GM18870 (cell line): ENCODE data around the gene P2RY6.
"Not testable (repeated sequence)": the region's sequence is repeated elsewhere in the genome, so short reads cannot be mapped to it uniquely, and the experiment has no call there.

Experiments used
- ATAC-seq: cut with Tn5 transposase; IDR thresholded peaks from one replicate; pipeline ENCODE4 v1.9.1; 2021; ENCODE audit warnings: moderate library complexity; ENCODE audit not compliant: unreplicated experiment

P2RY6 gene

GRCh38 chr11:73259406-73260126 lies 12.6 kb upstream of the P2RY6 start:
- ATAC-seq, result no peak

- no peak for ATAC-seq
Observed at GRCh38 chr11:73260127-73260457, 12.0 kb upstream of the P2RY6 start.

DNA sequence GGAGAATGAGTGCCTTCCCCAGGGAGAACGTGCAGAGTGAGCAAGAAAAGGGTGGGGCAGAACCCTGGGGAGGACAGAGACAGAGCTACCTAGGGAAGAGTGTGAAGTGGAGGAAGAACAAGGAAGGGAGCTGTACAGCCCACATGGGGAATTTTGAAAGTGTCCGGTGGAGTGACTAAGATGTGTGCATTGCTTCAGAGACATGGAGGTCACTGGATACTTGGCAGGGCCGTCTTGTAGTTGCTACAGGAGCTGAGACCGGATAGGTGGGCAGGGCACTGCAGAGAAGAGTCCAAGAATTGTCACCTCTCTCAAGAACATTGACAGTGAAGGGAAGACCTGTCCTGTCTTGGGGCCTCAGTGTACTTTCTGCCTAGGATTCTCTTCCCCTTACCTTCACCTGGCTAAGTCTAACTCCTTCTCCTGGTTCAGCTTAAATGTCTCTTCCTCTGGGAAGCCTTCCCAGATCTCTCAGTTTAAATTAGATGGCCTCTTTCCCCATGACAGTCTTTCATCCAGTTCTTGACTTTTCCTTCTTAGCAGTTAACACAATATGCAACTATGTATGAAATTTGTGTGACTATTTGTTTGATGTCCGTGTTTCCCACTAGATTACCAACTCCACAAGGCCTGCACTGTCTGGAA lies 9.2 kb upstream of the P2RY6 start:
- no peak for ATAC-seq

DNA sequence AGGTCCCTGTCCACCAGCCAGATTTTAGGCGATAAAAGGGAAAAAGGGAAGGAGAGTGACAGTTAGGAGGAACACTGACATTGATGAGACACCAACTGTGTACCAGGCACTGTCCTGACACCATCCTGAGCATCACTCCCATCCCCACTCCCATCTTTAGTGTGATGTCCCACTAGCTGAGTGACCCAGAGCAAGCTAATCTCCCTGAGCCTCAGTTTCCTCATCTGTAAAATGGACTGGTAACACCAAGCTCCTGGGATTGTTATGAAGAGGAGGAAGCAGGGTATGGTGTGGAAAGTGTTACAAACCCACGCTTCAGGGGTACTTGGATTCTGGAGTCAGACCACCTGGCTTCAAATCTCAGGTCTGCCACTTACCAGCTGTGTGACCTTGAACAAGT lies 8.5 kb upstream of the P2RY6 start:
- ATAC-seq, result no peak

- no peak for ATAC-seq
Observed at GRCh38 chr11:73265278-73265810, 6.8 kb upstream of the P2RY6 start.

DNA sequence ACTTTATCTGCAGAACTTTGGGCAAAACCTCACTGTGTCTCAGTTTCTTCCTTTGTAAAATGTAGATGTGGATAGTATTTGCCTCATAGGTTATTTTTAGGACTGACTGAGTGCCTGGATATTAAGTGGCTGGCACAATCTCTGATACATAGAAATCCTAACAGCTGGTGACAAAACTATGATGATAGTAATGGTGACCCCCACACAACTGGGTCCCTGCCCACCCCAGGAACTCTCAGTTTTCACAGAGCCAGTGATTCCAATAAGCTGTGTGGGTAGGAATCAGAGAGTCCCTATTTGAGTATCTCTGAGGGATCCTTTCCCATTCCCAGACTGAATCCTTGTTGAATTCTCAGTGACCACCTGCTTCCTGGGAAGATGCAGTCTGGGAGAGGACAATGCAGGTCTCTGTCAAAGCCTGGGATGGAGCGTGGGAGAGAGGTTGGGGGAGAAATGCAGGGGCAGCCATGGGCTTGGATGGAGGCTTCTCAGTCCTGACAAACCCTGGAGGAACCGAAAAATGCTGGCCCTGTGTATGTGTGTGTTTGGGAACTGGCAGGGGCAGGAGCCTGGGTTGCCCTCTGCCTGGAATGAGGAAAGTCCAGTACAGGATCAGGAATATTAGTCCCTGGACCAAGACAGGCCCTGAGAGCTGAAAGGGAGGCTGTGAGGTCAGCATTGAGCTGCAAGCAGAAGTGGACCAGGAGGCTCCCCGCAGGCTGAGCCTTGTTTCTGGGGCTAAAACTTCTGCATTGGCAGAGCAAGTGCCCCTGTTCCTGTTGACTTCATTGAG lies 6.1 kb upstream of the P2RY6 start:
- no peak for ATAC-seq

DNA sequence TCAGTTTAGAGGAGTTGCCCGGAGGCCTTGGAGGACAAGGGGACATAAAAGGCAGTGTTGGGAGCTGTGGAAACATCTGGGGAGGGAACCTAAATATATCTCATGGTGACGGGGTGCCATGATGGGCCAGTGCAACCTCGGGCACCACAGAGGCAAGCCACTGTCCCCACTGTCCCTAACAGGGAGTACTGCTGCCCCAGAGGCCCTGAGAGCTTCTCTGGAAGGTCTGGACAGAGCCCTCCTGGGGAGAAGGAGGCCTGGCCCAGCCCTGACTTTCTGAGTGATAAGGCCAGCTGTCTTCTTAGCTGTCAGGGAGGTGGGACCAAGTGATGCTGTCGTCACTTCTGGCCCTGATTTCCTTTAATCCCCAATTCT lies 5.5 kb upstream of the P2RY6 start:
- no peak for ATAC-seq

DNA sequence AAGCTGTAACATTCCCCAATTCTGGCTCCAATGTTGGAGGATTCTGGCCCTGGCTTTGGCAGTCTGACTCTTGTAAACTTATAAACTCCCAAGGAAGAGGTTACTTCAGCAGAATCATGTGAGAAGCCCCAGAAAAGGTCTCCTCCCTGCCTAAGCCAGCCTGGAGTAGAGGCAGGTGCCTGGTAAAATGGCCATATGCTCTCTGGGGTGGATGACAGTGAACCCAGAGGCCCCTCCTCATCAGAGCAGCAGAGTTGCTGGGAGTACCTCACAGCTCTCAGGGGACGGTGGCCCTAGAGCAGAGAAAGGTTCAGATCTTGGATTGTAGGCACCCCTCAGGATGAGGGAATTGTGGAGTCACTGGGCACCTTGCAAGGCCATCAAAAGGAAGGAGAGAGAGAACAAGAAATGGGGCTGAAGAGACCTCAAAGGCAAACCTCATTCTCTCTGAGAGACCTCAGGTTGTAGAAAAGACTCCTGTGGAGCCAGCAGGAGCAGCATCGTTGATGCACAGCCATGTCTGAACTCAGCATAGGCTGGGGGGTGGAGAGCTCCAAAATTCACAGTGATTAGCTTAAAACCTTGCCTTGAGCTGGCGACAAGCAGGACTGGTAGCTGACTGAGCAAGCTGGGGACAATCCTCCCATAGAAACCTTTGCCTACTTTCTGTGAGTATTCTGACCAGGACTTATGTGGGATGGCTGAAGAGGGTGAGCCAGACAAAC lies 4.9 kb upstream of the P2RY6 start:
- no peak for ATAC-seq

DNA sequence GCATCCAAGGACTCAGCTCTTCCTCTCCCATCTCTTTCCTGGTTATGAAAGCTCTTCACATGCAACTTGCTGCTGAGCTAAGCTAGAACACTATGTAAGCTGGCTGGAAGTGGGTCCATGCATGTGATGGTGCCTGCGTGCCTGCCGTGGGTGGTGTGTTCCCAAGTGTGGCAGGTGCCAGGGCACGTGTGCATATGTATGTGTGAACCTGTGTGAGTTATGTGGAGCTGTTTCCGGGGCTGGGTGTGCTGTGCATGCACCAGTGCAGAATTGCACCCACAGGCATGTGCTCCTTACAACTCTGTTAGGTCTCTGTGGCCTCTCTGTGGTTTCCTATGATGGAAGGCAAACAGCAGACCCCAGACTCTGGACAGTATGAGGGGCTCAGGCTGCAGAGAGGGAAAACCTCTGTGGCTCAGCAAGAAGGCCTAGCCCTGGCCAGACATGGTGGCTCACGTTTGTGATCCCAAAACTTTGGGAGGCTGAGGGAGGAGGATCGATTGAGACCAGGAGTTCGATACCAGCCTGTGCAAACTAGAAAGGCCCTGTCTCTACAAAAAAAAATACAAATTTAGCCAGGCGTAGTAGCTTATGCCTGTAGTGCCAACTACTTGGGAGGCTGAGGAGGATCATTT lies 4.1 kb upstream of the P2RY6 start:
- no peak for ATAC-seq

GRCh38 chr11:73268671-73269271 lies 3.4 kb upstream of the P2RY6 start:
- no peak for ATAC-seq

DNA sequence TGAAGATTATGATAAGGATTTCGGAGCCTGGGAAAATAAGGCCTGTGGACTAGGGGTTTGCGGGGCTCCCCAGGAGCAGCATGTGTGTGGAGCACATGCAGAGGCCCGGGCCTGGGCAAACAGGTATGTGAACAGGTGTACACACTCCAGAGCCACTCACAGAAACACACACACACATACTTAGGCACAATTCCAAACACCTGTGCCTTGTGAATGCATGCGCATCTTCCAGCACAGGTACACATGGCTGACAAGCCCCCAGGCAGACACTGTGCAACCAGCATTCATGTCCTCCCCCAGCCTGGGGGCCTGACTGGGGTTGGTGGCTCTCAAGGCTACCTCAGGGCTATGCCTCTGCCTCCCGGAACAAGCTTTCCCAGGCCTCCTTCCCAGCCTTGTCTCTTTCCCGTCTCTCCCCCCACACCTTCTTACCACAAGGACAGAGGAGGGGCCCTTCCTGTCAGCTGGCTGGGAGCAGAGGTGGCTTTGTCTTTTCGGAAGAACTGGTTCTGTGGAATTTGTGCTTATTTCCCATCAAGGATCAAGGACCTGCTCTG lies 2.6 kb upstream of the P2RY6 start:
- ATAC-seq, result no peak

GRCh38 chr11:73270016-73270854 lies 1.9 kb upstream of the P2RY6 start:
- ATAC-seq, result no peak

GRCh38 chr11:73270855-73271477 lies 1.2 kb upstream of the P2RY6 start:
- no peak for ATAC-seq

GRCh38 chr11:73271478-73271865 lies 666 bp upstream of the P2RY6 start:
- ATAC-seq, result not testable (repeated sequence)

DNA sequence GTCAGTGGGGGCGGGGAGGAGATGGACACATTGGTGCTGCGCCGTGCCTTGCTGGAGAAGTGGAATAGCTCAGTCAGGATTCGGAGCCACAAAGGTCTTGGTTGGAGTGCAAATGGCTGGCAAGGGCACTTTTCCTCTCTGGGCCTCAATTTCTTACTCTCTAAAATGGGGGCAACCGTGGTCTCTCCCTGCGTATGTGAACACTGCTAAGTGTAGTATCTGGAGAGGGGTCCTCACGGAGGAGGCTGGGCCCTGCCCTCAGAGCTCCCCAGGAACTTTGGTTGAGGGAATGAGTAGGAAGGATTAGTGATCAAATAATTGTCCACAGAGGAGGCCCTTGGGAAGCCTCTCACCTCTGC lies 521 bp downstream of the P2RY6 start:
- no peak for ATAC-seq

DNA sequence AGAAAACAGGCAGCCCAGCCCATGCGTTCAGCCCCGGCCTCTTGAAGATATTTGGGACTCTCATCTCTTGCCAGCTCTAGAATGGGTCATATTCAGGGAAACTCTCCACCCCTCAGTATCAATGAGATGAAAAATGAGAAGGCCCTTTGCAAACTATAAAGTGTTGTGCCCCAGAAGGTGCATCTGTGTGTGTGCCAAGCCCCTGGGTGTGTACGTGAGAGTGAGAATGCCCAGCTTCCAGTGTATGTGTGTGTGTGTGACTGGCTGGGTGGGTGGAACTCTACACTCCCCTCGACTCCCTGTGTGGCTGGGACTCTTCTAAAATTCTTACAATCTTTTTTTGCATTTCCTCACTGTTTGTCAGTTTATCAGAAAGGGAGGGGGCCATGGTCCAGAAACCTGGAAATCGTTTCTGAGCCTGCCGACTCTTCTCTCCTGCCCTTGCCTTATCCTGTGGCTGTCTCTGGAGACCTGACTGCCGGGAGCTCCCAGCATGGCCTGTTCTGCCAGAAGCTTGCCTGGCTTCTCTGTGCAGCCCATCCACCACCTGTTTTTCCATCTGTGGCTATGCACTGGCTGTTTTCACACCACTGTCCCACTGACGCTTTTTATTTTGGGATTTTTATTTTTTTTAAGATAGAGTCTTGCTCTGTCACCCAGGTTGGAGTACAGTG lies 1.2 kb downstream of the P2RY6 start:
- no peak for ATAC-seq

GRCh38 chr11:73274191-73274590 lies 2.1 kb downstream of the P2RY6 start:
- ATAC-seq, result not testable (repeated sequence)

DNA sequence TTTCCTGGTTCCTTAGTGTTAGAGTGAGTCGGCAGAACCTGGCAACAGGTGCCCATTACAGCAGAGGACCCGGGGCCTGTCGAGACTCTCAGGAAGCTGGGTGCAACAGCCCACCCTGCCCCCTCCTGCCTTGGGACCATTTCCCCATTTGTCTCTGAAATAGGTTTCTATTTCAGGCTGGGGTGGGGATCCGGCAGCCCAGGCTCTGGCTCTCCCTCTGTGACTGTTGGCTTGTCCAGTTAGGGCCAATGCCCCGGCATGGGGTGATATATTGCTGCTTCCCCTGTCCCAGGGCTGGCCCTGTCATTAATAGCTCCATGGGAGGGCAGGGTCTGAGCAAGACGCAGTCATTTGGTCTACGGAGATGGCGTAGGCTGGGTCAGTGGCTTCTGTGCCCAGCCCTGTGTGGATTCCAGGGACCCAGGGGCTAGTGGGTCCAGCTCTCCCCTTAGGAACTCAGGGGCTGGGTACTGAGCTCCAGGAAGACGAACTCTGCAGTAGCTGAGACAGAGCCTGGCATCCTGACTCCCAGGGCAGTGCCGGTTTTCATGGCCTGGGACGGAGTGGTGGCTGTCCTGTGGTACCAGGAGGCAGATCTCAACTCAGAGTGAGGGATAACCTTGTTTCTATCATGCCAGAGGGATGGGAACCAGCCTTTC lies 2.7 kb downstream of the P2RY6 start:
- ATAC-seq, result no peak
